Uterus (tissue), 4 donors: ENCODE measurements around the gene SYTL3. TPM values are rescaled to one million over a fixed set of nuclear protein-coding genes. Genes with fewer than 3 reads are reported as not detected.

Source experiments
- DNase-seq, 2 donors: peaks; one replicate each; pipeline ENCODE4 v3.0.0-alpha.2; 2019 to 2020
- H3K27ac ChIP-seq, 2 donors: fragments of 200-600 bp; sonication (generic); 1 replicate in 1 of 2; 2 replicates in 1 of 2; pipeline ENCODE4 v1.5.1; 2016 to 2018
- H3K27me3 ChIP-seq, 2 donors: fragments of 200-600 bp; sonication (generic); one replicate each; pipeline ENCODE4 v1.5.1; 2018 to 2019; ENCODE audit warnings: control low read depth in 1 of 2
- H3K36me3 ChIP-seq, 2 donors: fragments of 200-600 bp; sonication (generic); one replicate each; pipeline ENCODE4 v1.5.1; 2019; ENCODE audit warnings: control low read depth in 1 of 2
- H3K4me1 ChIP-seq, 2 donors: fragments of 200-600 bp; sonication (generic); one replicate each; pipeline ENCODE4 v1.5.1; 2018 to 2019; ENCODE audit warnings: control low read depth in 1 of 2
- H3K4me3 ChIP-seq, 2 donors: fragments of 200-600 bp; sonication (generic); 1 replicate in 1 of 2; 2 replicates in 1 of 2; pipeline ENCODE4 v1.5.1; 2018 to 2019; ENCODE audit warnings: mild to moderate bottlenecking in 1 of 2
- H3K9me3 ChIP-seq, 2 donors: fragments of 200-600 bp; sonication (generic); one replicate each; pipeline ENCODE4 v1.5.1; 2019; ENCODE audit warnings: control low read depth in 1 of 2
- POLR2A ChIP-seq, 2 donors: fragments of 450-650 bp; IDR thresholded peaks; one replicate each; pipeline ENCODE4 v1.6.1; 2016; ENCODE audit warnings: antibody characterized with exemption in 2 of 2, mild to moderate bottlenecking in 1 of 2, moderate library complexity in 1 of 2
- intact Hi-C: fragments of 100-400 bp; cut with DNase I; formaldehyde crosslinking; loops from one replicate; pipeline ENCODE4 v1.15.1; 2023; ENCODE audit warnings: low total_unique reads
- total RNA-seq, 4 donors: library from RNA; depleted of rRNA in 3 of 4; stranded (reverse); fragments of >200 nt in 3 of 4; gene quantifications; one replicate each; pipeline versions ENCODE4 v1.1.0 to v1.2.4, GENCODE V29; 2014 to 2023
- TF ChIP-seq, protein P1 (sequence below), 4 experiments: fragments of 200-600 bp in 2 of 4; fragments of 450-650 bp in 2 of 4; sonication (generic) in 2 of 4; IDR thresholded peaks; one replicate each; pipeline ENCODE4 v1.5.1; 2016 to 2019; ENCODE audit warnings: antibody characterized with exemption in 4 of 4, mild to moderate bottlenecking in 2 of 4, moderate library complexity in 1 of 4
- donor health status: DM: yes; HTN: yes; CAD: no.

SYTL3 gene
- total RNA-seq, 4 donors from 2014 or later: 0.51 to 12.4 (median 3.3) TPM

DNA sequence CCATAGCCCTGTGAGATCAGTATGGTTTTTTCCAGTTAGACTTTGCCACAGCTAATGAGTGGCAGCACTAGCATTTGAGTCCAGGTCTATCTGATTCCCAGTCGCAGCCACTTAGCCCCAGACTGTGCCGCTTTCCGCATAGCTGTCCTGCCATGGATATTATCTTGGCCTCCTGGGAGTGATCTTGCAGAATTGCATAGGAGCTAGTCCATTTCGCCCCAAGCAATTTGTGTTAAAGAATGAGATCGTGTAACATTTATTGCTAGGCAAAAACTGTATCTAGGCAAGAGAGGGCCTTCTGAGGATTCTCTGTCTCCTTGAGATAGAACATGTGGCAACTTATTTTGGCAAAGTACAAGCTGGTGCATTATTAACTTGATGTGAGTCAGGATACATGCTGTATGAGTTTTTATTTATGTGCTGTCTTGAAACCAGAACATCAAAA lies 95.2 kb downstream of the SYTL3 start:
- no peaks in the 10 kb centered on the region for H3K9me3 ChIP-seq
- no peak overlapping the region for H3K27ac ChIP-seq
- no peaks in the 10 kb centered on the region for H3K27me3 ChIP-seq
- H3K4me1 ChIP-seq: no peaks in the 10 kb centered on the region
- TF ChIP-seq, protein P1, sequence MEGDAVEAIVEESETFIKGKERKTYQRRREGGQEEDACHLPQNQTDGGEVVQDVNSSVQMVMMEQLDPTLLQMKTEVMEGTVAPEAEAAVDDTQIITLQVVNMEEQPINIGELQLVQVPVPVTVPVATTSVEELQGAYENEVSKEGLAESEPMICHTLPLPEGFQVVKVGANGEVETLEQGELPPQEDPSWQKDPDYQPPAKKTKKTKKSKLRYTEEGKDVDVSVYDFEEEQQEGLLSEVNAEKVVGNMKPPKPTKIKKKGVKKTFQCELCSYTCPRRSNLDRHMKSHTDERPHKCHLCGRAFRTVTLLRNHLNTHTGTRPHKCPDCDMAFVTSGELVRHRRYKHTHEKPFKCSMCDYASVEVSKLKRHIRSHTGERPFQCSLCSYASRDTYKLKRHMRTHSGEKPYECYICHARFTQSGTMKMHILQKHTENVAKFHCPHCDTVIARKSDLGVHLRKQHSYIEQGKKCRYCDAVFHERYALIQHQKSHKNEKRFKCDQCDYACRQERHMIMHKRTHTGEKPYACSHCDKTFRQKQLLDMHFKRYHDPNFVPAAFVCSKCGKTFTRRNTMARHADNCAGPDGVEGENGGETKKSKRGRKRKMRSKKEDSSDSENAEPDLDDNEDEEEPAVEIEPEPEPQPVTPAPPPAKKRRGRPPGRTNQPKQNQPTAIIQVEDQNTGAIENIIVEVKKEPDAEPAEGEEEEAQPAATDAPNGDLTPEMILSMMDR (IDR thresholded peaks at IDR 0.05): no peak
- no peak for TF ChIP-seq POLR2A (IDR thresholded peaks at IDR 0.05)
- H3K4me3 ChIP-seq: no peak overlapping the region
- DNase-seq: no peak
- intact Hi-C loops: no loop called here
- no peaks in the 10 kb centered on the region for H3K36me3 ChIP-seq

DNA sequence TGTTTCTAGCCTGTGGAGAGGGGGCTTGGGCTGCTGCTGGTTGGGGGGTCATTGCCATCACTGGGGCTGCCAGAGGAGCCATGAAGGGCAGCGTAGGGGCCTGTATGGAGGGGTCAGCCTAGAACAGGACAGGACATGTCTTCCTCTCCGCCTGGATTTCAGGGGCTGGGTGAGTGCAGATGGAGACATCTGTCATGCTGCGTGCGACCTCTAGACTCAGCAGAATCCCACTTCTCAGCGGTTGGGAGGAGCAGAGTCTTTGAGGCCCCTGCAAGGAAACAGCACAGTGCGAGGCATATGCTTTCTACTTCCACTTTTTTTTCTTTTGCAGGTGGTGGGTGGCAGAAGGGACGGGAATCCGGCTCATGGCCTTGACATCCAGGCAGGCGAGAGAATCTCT lies 101.4 kb downstream of the SYTL3 start:
- H3K9me3 ChIP-seq: no peaks in the 10 kb centered on the region
- no peaks in the 10 kb centered on the region for H3K36me3 ChIP-seq
- intact Hi-C loops: no loop called here
- H3K27ac ChIP-seq: no peak overlapping the region
- DNase-seq: no peak
- TF ChIP-seq, protein P1 (IDR thresholded peaks at IDR 0.05): no peak
- no peak for TF ChIP-seq POLR2A (IDR thresholded peaks at IDR 0.05)
- no peak overlapping the region for H3K4me3 ChIP-seq
- no peaks in the 10 kb centered on the region for H3K4me1 ChIP-seq
- H3K27me3 ChIP-seq: no peaks in the 10 kb centered on the region

DNA sequence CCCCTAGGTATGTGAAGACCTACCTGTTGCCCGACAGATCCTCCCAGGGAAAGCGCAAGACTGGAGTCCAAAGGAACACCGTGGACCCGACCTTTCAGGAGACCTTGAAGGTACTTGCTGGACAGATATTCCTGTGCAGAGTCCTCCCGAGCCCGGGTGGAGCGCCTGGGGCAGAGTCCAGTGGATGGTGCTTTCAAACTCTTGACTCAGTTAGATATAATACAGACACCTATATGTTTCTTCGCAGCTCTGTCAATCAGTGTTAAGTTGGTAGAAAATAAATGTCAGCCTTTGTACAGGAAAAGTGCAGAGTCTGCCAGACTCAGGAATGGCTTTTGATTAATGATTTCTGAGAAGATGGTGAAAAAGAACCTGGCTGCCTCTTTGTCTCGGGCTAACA lies 102.1 kb downstream of the SYTL3 start:
- Histone ChIP-seq H3K36me3 (no peaks in the 10 kb centered on the region), H3K4me3 (no peak overlapping the region), H3K9me3 (no peaks in the 10 kb centered on the region), H3K27ac (no peak overlapping the region), H3K27me3 (no peaks in the 10 kb centered on the region), H3K4me1 (no peaks in the 10 kb centered on the region)
- intact Hi-C loops: no loop called here
- no peak for TF ChIP-seq POLR2A (IDR thresholded peaks at IDR 0.05)
- TF ChIP-seq, protein P1 (IDR thresholded peaks at IDR 0.05): no peak
- DNase-seq: no peak

DNA sequence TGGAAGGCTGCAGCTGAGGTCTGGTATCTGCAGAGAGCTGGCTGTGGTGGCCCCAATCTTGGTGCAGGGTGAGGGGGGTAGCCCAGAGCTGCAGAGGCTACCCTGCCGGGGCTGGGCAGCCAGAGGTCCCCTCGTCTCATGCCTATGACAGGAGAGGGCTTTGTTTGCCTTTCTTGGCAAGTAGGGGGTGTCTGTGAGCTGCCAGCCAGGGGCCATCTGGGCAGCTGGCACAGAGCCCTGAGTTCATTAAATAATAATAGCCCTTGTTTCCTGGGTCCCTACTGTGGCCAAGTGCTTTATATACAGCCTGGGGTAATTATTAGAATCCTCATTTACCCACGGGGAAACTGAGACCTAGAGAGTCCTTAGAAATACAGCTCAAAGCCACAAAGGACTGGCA lies 102.8 kb downstream of the SYTL3 start:
- no peak overlapping the region for H3K4me3 ChIP-seq
- no peak for DNase-seq
- H3K27ac ChIP-seq: no peak overlapping the region
- H3K27me3 ChIP-seq: no peaks in the 10 kb centered on the region
- H3K4me1 ChIP-seq: no peaks in the 10 kb centered on the region
- H3K36me3 ChIP-seq: no peaks in the 10 kb centered on the region
- no peaks in the 10 kb centered on the region for H3K9me3 ChIP-seq
- intact Hi-C loops: no loop called here
- TF ChIP-seq POLR2A (IDR thresholded peaks at IDR 0.05): no peak
- TF ChIP-seq, protein P1 (IDR thresholded peaks at IDR 0.05): no peak

DNA sequence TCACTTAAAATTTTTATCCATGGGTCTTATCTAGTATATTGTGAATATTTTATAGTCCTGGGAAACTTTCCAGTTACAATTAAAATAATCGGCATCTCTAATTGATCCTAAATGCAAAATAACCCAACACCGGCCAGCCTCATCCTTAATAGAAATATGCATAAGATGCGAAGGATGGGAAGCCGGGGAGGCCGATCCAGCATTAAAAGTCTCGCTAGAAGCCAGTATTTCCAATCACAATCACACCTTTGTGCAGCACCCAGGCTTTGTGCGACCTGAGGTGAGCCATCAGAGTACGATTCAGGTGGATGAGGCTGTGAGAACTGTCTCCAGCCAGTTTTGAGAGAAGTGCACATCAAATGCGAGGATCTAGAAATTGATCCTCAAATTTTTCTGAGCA lies 104.0 kb downstream of the SYTL3 start:
- no peaks in the 10 kb centered on the region for H3K36me3 ChIP-seq
- no peak overlapping the region for H3K27ac ChIP-seq
- H3K27me3 ChIP-seq: no peaks in the 10 kb centered on the region
- no peaks in the 10 kb centered on the region for H3K4me1 ChIP-seq
- intact Hi-C loops: no loop called here
- no peak overlapping the region for H3K4me3 ChIP-seq
- no peaks in the 10 kb centered on the region for H3K9me3 ChIP-seq
- DNase-seq: no peak
- TF ChIP-seq POLR2A (IDR thresholded peaks at IDR 0.05): no peak
- TF ChIP-seq, protein P1 (IDR thresholded peaks at IDR 0.05): no peak
